HG02885 (cell line): ENCODE results near the gene GRID1.
A peak's percentile ranks its signal among the peaks of the same experiment; 100 is the strongest.

Experiments
- ATAC-seq: cut with Tn5 transposase; IDR thresholded peaks from one replicate; pipeline ENCODE4 v1.9.1; 2021; ENCODE audit warnings: mild to moderate bottlenecking; ENCODE audit not compliant: unreplicated experiment, poor library complexity

GRID1 gene

DNA sequence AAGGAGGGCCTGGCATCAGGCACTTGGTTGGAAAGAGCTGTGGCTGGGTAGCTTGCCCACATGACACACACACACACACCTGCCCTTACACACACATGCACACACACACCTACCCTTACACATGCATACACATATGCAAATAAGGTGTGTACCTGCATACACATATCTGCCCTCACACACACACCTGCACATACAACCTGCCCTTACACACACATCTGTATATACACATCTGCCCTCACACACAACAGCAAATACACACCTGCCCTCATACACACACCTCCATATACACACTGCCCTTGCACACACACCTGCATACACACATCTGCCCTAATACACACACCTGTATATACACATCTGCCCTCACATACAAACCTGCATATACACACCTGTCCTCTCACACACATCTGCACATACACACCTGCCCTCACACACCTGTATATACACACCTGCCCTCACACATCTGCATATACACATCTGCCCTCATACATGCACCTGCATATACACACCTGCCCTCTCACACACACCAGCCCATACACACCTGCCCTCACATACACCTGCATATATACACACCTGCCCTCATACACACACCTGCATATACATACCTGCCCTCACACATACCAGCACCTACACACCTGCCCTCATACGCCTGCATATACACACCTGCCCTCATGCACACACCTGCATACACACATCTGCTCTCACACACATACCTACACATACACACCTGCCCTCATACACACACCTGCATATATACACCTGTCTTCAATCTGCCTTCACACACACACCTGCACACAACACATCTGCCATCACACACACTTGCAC is 82.9 kb downstream of the GRID1 start:
- ATAC-seq: no peak

DNA sequence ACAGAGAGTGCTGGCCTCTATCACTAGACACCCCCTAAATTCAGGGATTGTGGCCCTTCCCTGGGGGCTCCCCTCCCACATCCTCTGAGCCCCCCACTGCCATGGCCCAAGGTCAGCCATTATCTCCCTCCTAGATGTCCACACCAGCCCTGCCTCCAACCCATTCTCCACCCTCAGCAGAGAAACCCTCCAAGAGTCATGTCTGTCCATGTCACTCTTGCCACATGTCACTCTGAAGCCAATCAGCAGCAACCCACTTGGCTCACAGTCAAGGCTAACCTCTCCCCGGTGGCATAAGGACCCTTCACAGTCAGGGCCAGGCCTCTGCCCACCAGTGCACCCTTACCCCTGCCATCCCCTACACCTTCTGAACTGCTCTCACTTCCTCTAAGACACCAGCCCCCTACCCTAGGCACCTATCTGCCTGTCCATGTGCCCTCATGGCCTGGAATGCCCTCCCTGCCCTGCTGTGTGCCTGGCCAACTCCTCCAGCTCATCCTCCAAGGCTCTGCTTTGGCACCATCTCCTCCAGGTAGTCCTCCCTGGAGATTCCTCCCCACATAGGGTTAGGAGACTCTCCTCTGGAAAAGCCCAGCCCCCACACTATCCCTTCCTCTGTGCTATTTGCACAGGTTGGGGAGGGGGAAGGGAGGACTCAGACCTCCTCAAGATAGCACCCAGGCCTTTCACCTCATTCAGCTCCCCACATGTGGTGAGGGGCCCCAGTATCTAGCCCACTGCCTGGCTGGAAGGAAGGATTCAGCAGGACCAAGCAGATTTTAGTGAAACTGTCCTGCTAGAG is 83.7 kb downstream of the GRID1 start:
- ATAC-seq: no peak

DNA sequence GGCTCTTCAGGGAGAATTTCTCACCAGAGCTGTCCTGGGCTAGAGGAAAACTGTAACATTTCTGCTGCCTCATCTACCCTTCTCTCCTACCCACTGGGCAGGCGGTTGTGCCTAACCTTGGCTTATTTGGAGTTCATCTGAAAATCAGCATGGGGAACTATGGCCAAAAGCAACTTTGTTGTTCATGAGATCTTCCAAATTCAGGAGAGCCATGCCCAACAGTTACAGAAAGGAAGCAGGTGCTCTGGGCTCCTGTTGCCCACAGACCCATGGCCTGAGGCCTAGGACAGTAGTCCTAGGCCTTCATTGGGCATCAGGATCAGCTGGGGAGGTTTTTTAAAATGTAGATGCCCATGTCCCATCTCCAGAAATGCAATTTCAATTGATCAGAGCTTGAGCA is 85.2 kb downstream of the GRID1 start:
- no peak for ATAC-seq

DNA sequence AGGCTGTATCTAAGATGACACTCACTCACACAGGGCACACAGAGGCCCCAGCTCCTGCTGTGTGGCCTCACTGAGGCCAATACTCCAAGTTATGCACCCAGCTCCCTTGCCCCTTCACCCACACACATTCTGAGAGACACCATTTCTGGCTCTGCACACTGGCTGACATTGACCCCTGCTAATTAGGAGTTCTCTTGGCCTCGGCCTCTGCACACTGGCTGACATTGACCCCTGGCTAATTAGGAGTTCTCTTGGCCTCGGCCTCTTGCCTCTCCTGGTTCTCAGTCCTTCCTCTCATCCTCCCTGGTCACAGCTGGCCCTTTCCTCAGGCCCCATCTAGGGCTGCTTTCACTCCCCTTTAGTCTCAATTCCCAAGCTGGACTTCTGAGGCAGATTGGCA is 97.3 kb downstream of the GRID1 start:
- ATAC-seq: no peak

DNA sequence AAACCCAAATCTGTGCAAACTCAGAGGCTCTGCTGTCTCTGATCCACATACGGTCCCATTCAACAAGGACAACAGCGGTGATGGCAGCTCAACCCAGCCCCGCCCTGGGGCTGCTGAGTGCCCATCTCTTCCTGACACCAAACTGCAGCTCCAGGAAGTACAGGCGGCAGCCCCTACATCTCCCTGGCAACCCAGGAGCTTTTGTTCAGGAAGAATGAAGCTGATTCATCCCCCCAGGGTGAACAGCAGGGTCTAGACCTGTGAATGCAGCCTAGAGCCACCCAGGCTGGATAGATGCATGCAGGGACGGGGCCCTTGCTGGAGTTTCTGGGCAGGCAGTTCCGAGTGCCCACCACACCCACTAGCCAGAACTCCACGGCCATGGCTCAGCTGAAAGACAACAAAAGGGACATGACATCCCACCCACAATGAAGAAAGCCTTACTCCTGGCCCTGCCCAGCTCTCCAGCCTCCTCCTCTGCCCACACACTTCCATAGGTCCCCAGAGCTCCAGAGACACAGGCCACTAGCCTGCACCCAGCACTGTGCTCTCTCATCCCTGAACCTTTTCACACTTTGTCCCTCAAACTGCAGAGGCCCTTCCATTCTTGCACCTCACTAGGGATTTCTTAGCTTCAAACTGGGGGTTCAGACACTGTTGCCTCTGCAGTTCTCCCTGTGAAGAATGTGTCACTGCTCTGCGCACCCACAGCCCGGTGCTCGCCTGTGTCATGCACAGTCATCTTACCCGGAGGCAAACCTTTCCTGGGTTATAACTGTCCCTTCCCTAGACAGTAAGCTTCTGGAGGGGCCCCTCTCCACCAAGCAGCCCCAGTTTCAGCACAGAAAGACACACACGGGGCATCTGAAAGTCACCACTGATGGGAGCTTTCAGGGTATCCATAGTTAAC is 99.1 kb downstream of the GRID1 start:
- ATAC-seq: no peak

- ATAC-seq: no peak
These were observed 100.0 kb downstream of the GRID1 start for GRCh38 chr10:86266446-86267242.

- ATAC-seq: no peak
These were observed 100.7 kb downstream of the GRID1 start for GRCh38 chr10:86265895-86266259.

- ATAC-seq: no peak
These were observed 101.2 kb downstream of the GRID1 start for GRCh38 chr10:86265236-86265894.

DNA sequence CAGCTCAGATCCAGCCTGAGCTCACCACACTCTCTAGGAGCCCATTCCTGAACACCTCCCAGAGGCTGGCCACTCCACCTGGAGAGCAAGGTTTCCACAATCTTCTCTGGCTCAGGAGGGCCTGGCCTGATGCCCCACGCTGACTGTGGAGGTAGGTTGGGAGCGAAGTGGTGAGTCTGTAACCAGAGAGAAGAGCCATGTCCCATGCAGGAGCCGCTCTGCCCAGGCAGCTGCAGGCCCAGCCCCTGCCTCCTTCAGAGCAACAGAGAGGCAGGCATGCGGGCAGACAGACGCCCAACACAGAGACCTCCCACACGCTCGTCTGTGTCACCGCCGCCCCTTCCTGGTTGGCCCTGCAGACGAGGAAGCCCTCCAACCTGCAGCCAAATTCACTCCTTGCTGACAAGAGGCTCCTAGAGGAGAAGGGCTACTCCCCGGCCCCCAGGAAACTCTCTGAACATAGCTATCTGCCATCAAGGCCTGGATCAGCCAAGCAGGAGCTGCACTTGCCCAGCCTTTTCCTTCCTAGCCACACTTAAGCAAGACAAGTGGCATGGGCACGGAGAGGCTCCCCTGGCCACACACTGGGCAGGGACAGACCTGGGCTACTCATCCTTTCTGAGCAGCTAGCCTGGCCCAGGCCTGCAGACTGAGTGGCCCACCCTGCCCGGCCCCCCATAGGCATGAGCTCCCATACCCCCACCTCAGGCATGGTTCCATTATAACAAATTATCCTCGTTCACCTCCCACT is 101.9 kb downstream of the GRID1 start:
- ATAC-seq: no peak

- no peak for ATAC-seq
These were observed 102.7 kb downstream of the GRID1 start for GRCh38 chr10:86263907-86264306.

- ATAC-seq: no peak
These were observed 103.4 kb downstream of the GRID1 start for GRCh38 chr10:86263209-86263608.

- ATAC-seq: no peak
These were observed 103.9 kb downstream of the GRID1 start for GRCh38 chr10:86262688-86263181.

GRCh38 chr10:86261941-86262687 is 104.5 kb downstream of the GRID1 start:
- peak; percentile 81 for ATAC-seq

GRCh38 chr10:86261470-86261869 is 105.1 kb downstream of the GRID1 start:
- no peak for ATAC-seq

DNA sequence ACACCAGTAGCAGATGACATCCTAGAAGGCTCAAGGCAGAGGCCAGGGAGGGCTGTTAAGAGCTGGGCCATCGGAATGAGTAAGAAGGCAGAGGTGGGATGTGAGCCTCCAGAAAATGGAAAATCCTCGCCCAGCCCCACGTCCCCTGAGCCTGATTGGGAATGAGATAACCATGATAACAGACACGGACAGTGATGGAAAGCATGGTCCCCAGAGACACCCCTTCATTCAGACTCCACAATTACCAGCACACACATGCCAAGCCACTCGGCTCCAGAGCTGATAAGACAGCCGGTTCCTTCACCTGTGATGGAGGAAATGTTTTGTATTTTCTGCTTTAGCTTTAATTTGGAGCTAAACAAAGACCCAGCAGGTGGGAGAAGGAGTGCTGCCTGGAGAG is 106.0 kb downstream of the GRID1 start:
- ATAC-seq: no peak

GRCh38 chr10:86259901-86260562 is 106.6 kb downstream of the GRID1 start:
- no peak for ATAC-seq

- no peak for ATAC-seq
These were observed 107.7 kb downstream of the GRID1 start for GRCh38 chr10:86258941-86259340.
